ENCODE data around the gene CACFD1.

Gene CACFD1

DNA sequence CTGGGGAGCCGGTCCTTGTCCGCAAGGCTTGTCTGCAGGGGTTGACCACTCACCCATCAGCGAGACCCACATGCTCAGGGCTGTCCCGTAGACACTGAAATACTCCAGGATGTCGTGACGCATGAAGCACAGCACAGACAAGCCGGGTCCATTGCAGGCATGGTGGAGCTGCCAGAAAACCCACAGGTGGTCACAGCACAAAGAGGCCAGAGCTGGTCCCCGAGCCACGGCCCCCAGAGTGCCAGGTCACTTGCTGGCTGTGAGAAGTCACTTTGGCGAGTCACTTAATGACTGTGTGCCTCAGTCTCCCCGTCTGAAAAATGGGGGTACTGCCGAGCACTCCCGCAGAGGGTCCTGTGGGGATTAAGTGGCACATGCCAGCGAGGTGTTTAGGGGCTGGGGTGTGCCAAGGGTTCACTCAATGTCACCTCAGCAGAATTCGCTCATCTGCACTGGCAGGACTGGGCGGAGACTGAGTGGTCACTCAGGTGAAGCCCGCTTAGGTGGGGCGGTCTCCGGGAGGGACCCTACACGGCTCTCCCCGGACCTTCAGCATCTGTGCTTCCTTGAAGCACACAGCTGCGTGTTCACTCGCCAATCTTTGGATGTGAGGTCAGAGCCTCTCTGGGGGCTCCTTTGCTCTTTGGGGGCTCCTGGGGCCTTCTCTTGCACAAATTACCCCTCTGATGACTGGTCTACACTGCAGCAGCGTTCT is 60.5 kb downstream of the CACFD1 start:
- no peak for DNase-seq

Data from stimulated activated naive CD4-positive, alpha-beta T cell (primary cell).